ENCODE data around the gene PIK3CD.

Gene PIK3CD

GRCh38 chr1:9719978-9720722, 68.6 kb downstream of the PIK3CD start:
- DNase-seq (ENCODE audit: low spot score): no peak

- no peak for DNase-seq (ENCODE audit: low spot score)
Measured at GRCh38 chr1:9720785-9721605, 69.5 kb downstream of the PIK3CD start.

GRCh38 chr1:9721606-9722377, 70.3 kb downstream of the PIK3CD start:
- peak; percentile 64 for DNase-seq (ENCODE audit: low spot score)

- DNase-seq (ENCODE audit: low spot score): no peak
Measured at GRCh38 chr1:9722378-9722749, 70.8 kb downstream of the PIK3CD start.

- DNase-seq (ENCODE audit: low spot score): no peak
Measured at GRCh38 chr1:9723068-9723805, 71.7 kb downstream of the PIK3CD start.

- no peak for DNase-seq (ENCODE audit: low spot score)
Measured at GRCh38 chr1:9723926-9724325, 72.4 kb downstream of the PIK3CD start.

GRCh38 chr1:9724706-9725476, 73.4 kb downstream of the PIK3CD start:
- peak; percentile 74 for DNase-seq (ENCODE audit: low spot score)

GRCh38 chr1:9726406-9726805, 74.9 kb downstream of the PIK3CD start:
- DNase-seq (ENCODE audit: low spot score): peak; percentile 36

- peak; percentile 55 for DNase-seq (ENCODE audit: low spot score)
Measured at GRCh38 chr1:9726905-9727595, 75.5 kb downstream of the PIK3CD start.

GRCh38 chr1:9728451-9729295, 77.1 kb downstream of the PIK3CD start:
- no peak for DNase-seq (ENCODE audit: low spot score)

GRCh38 chr1:9729523-9729922, 78.0 kb downstream of the PIK3CD start:
- no peak for DNase-seq (ENCODE audit: low spot score)

GRCh38 chr1:9730096-9730901, 78.8 kb downstream of the PIK3CD start:
- DNase-seq (ENCODE audit: low spot score): peak; percentile 34

- no peak for DNase-seq (ENCODE audit: low spot score)
Measured at GRCh38 chr1:9731051-9731537, 79.6 kb downstream of the PIK3CD start.

- DNase-seq (ENCODE audit: low spot score): no peak
Measured at GRCh38 chr1:9731561-9731960, 80.0 kb downstream of the PIK3CD start.

GRCh38 chr1:9732123-9732971, 80.8 kb downstream of the PIK3CD start:
- DNase-seq (ENCODE audit: low spot score): peak; percentile 40

GRCh38 chr1:9733160-9733789, 81.7 kb downstream of the PIK3CD start:
- no peak for DNase-seq (ENCODE audit: low spot score)

- DNase-seq (ENCODE audit: low spot score): no peak
Measured at GRCh38 chr1:9735800-9736199, 84.3 kb downstream of the PIK3CD start.

Measured in cerebellar cortex (tissue), 1 donor.